ENCODE data around the gene KMT2E.

GRCh38 chr7:105060923-105061322 is 46.9 kb downstream of the KMT2E start:
- TF ChIP-seq CTCF (conservative IDR thresholded peaks at IDR 0.05) (no peak), EZH2 (IDR thresholded peaks at IDR 0.05; ENCODE audit: low read depth) (no peak)

Data from PC-9 (cell line).